HCT116 (cell line): Measurements from ENCODE around the gene KRT33A. TPM values are rescaled to one million over a fixed set of nuclear protein-coding genes. Genes with fewer than 3 reads are reported as not detected.

Experiments used
- ATAC-seq: fragments of 200-7000 bp; cut with Tn5 transposase; 2 replicates; pipeline ENCODE4 v1.9.1; 2020; ENCODE audit warnings: mild to moderate bottlenecking, moderate library complexity
- BruUV-seq: library from RNA; stranded (reverse); fragments of 400-500 nt; replicated peaks from 2 replicates; lab custom pipeline; 2021; lab: Mats Ljungman, UMichigan
- CTCF ChIA-PET: fragments of 300-600 bp; sonication (Branson Sonifier 250); formaldehyde crosslinking; loops from one replicate; lab custom pipeline; 2021; ENCODE audit warnings: antibody characterized with exemption; lab: Charles Lee
- POLR2A ChIA-PET: fragments of 300-600, 350-600 bp; sonication (Branson Sonifier 250); formaldehyde crosslinking; loops from one replicate; lab custom pipeline; 2021; ENCODE audit warnings: antibody characterized with exemption; lab: Charles Lee
- RAD21 ChIA-PET, 2 experiments: fragments of 300-600 bp; sonication (Branson Sonifier 250); formaldehyde crosslinking; loops; one replicate each; lab custom pipeline; 2023; ENCODE audit warnings: low total read pairs in 2 of 2; ENCODE audit not compliant: uncharacterized antibody in 2 of 2, unreplicated experiment in 2 of 2, low non-redundant PET in 1 of 2; lab: Charles Lee
- DNase-seq: peaks from one replicate; pipeline ENCODE4 v3.0.0-alpha.2; 2010; ENCODE audit warnings: low read depth, low spot score
- H2AFZ ChIP-seq: fragments of 200-600 bp; shearing (Covaris generic), sonication (generic); 2 replicates; pipeline ENCODE4 v1.6.1; 2017; ENCODE audit warnings: low read depth, mixed run types, mixed read lengths, antibody characterized with exemption, low read length; ENCODE audit not compliant: poor library complexity, severe bottlenecking
- H3K27ac ChIP-seq: 2 replicates; pipeline ENCODE4 v1.5.1; 2012; ENCODE audit warnings: low read depth, low read length
- H3K27me3 ChIP-seq: fragments of 200-600 bp; sonication (generic); 2 replicates; pipeline ENCODE4 v1.6.1; 2016; ENCODE audit warnings: mixed run types, low read length, mixed read lengths; ENCODE audit not compliant: insufficient read depth
- H3K36me3 ChIP-seq, 2 experiments: fragments of 200-500 bp in 1 of 2; fragments of 200-600 bp in 1 of 2; sonication (Bioruptor generic) in 1 of 2; sonication (generic) in 1 of 2; 2 replicates each; pipeline versions ENCODE4 v1.5.1 to v1.6.1; 2014 to 2016; ENCODE audit warnings: low read length in 2 of 2, inconsistent platforms in 1 of 2, mixed read lengths in 1 of 2, mixed run types in 1 of 2; ENCODE audit not compliant: insufficient read depth in 2 of 2, control insufficient read depth in 1 of 2
- H3K4me1 ChIP-seq, 2 experiments: fragments of 200-600 bp in 1 of 2; sonication (generic) in 1 of 2; 2 replicates each; pipeline versions ENCODE4 v1.5.1 to v1.6.1; 2012 to 2017; ENCODE audit warnings: low read length in 2 of 2, inconsistent platforms in 1 of 2, mild to moderate bottlenecking in 1 of 2, mixed read lengths in 1 of 2, mixed run types in 1 of 2, moderate library complexity in 1 of 2; ENCODE audit not compliant: insufficient read depth in 2 of 2, control insufficient read depth in 1 of 2
- H3K4me2 ChIP-seq: fragments of 200-600 bp; sonication (generic); 2 replicates; pipeline ENCODE4 v1.6.1; 2017; ENCODE audit warnings: mixed run types, low read length, mixed read lengths
- H3K4me3 ChIP-seq, 2 experiments: fragments of 200-600 bp in 1 of 2; sonication (generic) in 1 of 2; replicated peaks in 1 of 2; 2 replicates each; pipeline ENCODE4 v1.5.1; 2011 to 2016; ENCODE audit warnings: low read length in 2 of 2, control low read depth in 1 of 2, low read depth in 1 of 2, mild to moderate bottlenecking in 1 of 2, mixed read lengths in 1 of 2, mixed run types in 1 of 2
- H3K79me2 ChIP-seq: fragments of 200-600 bp; sonication (generic); 2 replicates; pipeline ENCODE4 v1.6.1; 2017; ENCODE audit warnings: mild to moderate bottlenecking, mixed run types, low read length, moderate library complexity, mixed read lengths; ENCODE audit not compliant: insufficient read depth
- H3K9ac ChIP-seq: fragments of 200-600 bp; sonication (generic); 2 replicates; pipeline ENCODE4 v1.6.1; 2016; ENCODE audit warnings: low read length, mixed read lengths
- H3K9me2 ChIP-seq: fragments of 200-600 bp; sonication (generic), shearing (Covaris generic); 2 replicates; pipeline ENCODE4 v1.6.1; 2017; ENCODE audit warnings: mixed run types, mild to moderate bottlenecking, moderate library complexity; ENCODE audit not compliant: insufficient read depth
- H3K9me3 ChIP-seq, 2 experiments: fragments of 200-500 bp in 1 of 2; fragments of 200-600 bp in 1 of 2; sonication (Bioruptor generic) in 1 of 2; sonication (generic) in 1 of 2; 2 replicates each; pipeline ENCODE4 v1.6.1; 2014 to 2017; ENCODE audit warnings: low read length in 2 of 2, mixed read lengths in 2 of 2, inconsistent platforms in 1 of 2, low read depth in 1 of 2, mild to moderate bottlenecking in 1 of 2, mixed run types in 1 of 2, moderate library complexity in 1 of 2; ENCODE audit not compliant: control insufficient read depth in 1 of 2, insufficient read depth in 1 of 2
- H4K20me1 ChIP-seq: fragments of 200-600 bp; sonication (generic), shearing (Covaris generic); 2 replicates; pipeline ENCODE4 v1.6.1; 2017; ENCODE audit warnings: mixed run types, mild to moderate bottlenecking, moderate library complexity; ENCODE audit not compliant: insufficient read depth
- JUND ChIP-seq: IDR thresholded peaks from 2 replicates; pipeline ENCODE4 v1.6.1; 2012
- intact Hi-C: fragments of 100-400 bp; cut with micrococcal nuclease; formaldehyde crosslinking; loops from 2 replicates; pipeline ENCODE4 v1.10.0; 2022
- total RNA-seq: library from RNA; stranded (reverse); gene quantifications from one replicate; pipeline ENCODE4 v1.2.1, GENCODE V29; 2021; ENCODE audit not compliant: unreplicated experiment

KRT33A gene
- total RNA-seq, 1 experiment from 2014 or later = not detected

- POLR2A ChIA-PET = no interaction called here
- Histone ChIP-seq H3K27ac (no peak overlapping the region), H3K9ac (no peak overlapping the region), H3K4me3 (no peak overlapping the region), H3K4me1 (no peaks in the 10 kb centered on the region), H4K20me1 (no peaks in the 10 kb centered on the region), H3K79me2 (no peaks in the 10 kb centered on the region), H3K9me2 (no peaks in the 10 kb centered on the region), H2AFZ (no peak overlapping the region), H3K4me2 (no peak overlapping the region), H3K27me3 (no peaks in the 10 kb centered on the region), H3K36me3 (no peaks in the 10 kb centered on the region), H3K9me3 (peaks cover 0 to 14% of the 10 kb centered on the region in 2 experiments; a peak in 1 of 4 replicates)
- RAD21 ChIA-PET = no interaction called here
- DNase-seq (no peak), ATAC-seq (no peak)
- no peak for TF ChIP-seq JUND
- BruUV-seq = no TSS peak
- intact Hi-C loops = no loop called here
- CTCF ChIA-PET = no interaction called here
Observed at GRCh38 chr17:41296846-41297245, 53.8 kb downstream of the KRT33A start.

Other genes starting within 250 kb of the KRT33A start
- not detected for gene KRTAP4-16, start 248.6 kb downstream of the KRT33A start, total RNA-seq
- not detected for gene KRTAP4-9, start 245.4 kb downstream of the KRT33A start, total RNA-seq
- not detected for gene KRTAP4-11, start 232.5 kb downstream of the KRT33A start, total RNA-seq
- not detected for gene KRTAP4-12, start 226.6 kb downstream of the KRT33A start, total RNA-seq
- gene KRTAP4-6, start 210.3 kb downstream of the KRT33A start, total RNA-seq = not detected
- not detected for gene KRTAP4-5, start 201.0 kb downstream of the KRT33A start, total RNA-seq
- gene KRTAP4-4, start 190.1 kb downstream of the KRT33A start, total RNA-seq = not detected
- gene KRTAP4-3, start 182.6 kb downstream of the KRT33A start, total RNA-seq = not detected
- not detected for gene KRTAP4-2, start 172.6 kb downstream of the KRT33A start, total RNA-seq
- not detected for gene KRTAP4-1, start 165.9 kb downstream of the KRT33A start, total RNA-seq
- gene KRTAP9-1, start 160.9 kb downstream of the KRT33A start, total RNA-seq = not detected
- not detected for gene KRTAP9-2, start 124.2 kb downstream of the KRT33A start, total RNA-seq
- not detected for gene KRTAP9-3, start 118.4 kb downstream of the KRT33A start, total RNA-seq
- gene KRTAP9-8, start 112.8 kb downstream of the KRT33A start, total RNA-seq = not detected
- not detected for gene KRTAP9-4, start 101.1 kb downstream of the KRT33A start, total RNA-seq
- not detected for gene KRTAP9-9, start 95.4 kb downstream of the KRT33A start, total RNA-seq
- not detected for gene KRTAP9-6, start 85.5 kb downstream of the KRT33A start, total RNA-seq
- not detected for gene KRTAP9-7, start 75.1 kb downstream of the KRT33A start, total RNA-seq
- gene KRTAP29-1, start 48.0 kb downstream of the KRT33A start, total RNA-seq = 0.22 TPM
- gene KRTAP16-1, start 41.5 kb downstream of the KRT33A start, total RNA-seq = not detected
- not detected for gene KRTAP17-1, start 35.1 kb downstream of the KRT33A start, total RNA-seq
- gene KRT33B, start 19.0 kb upstream of the KRT33A start, total RNA-seq = not detected
- gene KRT34, start 31.5 kb upstream of the KRT33A start, total RNA-seq = not detected
- gene KRT31, start 46.8 kb upstream of the KRT33A start, total RNA-seq = not detected
- gene KRT37, start 73.8 kb upstream of the KRT33A start, total RNA-seq = not detected
- gene KRT38, start 90.2 kb upstream of the KRT33A start, total RNA-seq = not detected
- 0.42 TPM for gene KRT32, start 116.6 kb upstream of the KRT33A start, total RNA-seq
- gene KRT35, start 130.3 kb upstream of the KRT33A start, total RNA-seq = not detected
- not detected for gene KRT36, start 139.1 kb upstream of the KRT33A start, total RNA-seq
- gene KRT13, start 154.8 kb upstream of the KRT33A start, total RNA-seq = 3.7 TPM
- 37.1 TPM for gene KRT15, start 168.1 kb upstream of the KRT33A start, total RNA-seq
- gene KRT19, start 177.5 kb upstream of the KRT33A start, total RNA-seq = 1,248 TPM
- gene KRT9, start 221.2 kb upstream of the KRT33A start, total RNA-seq = 0.15 TPM
- not detected for gene KRT14, start 236.1 kb upstream of the KRT33A start, total RNA-seq